Neural crest cell (in vitro differentiated cells): Measurements from ENCODE around the gene KHDRBS2. TPM values are rescaled to one million over a fixed set of nuclear protein-coding genes. Genes with fewer than 3 reads are reported as not detected.

Source experiments
- DNase-seq: peaks from one replicate; pipeline ENCODE4 v3.0.0; 2021; ENCODE audit warnings: low read depth, mixed read lengths, low spot score
- H3K27ac Mint-ChIP-seq: one replicate; pipeline ENCODE4 v1.8.0; 2021; ENCODE audit warnings: mild to moderate bottlenecking, mixed read lengths; ENCODE audit not compliant: unreplicated experiment
- H3K27me3 Mint-ChIP-seq: 2 replicates; pipeline ENCODE4 v1.8.0; 2021; ENCODE audit warnings: low read depth, mild to moderate bottlenecking, mixed read lengths
- H3K36me3 Mint-ChIP-seq: 2 replicates; pipeline ENCODE4 v1.8.0; 2021; ENCODE audit warnings: low read depth, mild to moderate bottlenecking, mixed read lengths
- H3K4me1 Mint-ChIP-seq: 2 replicates; pipeline ENCODE4 v1.8.0; 2021; ENCODE audit warnings: mixed read lengths
- H3K4me3 Mint-ChIP-seq: one replicate; pipeline ENCODE4 v1.8.0; 2021; ENCODE audit warnings: mild to moderate bottlenecking, mixed read lengths
- H3K9me3 Mint-ChIP-seq: 2 replicates; pipeline ENCODE4 v1.8.0; 2021; ENCODE audit warnings: mixed read lengths
- CTCF ChIP-seq: fragments of 200-600 bp; sonication (generic); conservative IDR thresholded peaks from 2 replicates; pipeline ENCODE4 v1.5.0; 2021; ENCODE audit warnings: antibody characterized with exemption, mild to moderate bottlenecking
- total RNA-seq: library from RNA; stranded (reverse); gene quantifications from 2 replicates; pipeline ENCODE4 v1.2.1, GENCODE V29; 2021

The KHDRBS2 gene
- total RNA-seq, 1 donor from 2014 or later: 7.0 TPM

- H3K4me1 Mint-ChIP-seq: peaks cover 5% of the 10 kb centered on the region
- no peak for DNase-seq
- no peaks in the 10 kb centered on the region for H3K36me3 Mint-ChIP-seq
- no peak for TF ChIP-seq CTCF
- no peaks in the 10 kb centered on the region for H3K9me3 Mint-ChIP-seq
- H3K27ac Mint-ChIP-seq: no peak overlapping the region
- no peaks in the 10 kb centered on the region for H3K27me3 Mint-ChIP-seq
- H3K4me3 Mint-ChIP-seq: no peak overlapping the region
Observed at GRCh38 chr6:62262283-62262682, 23.7 kb downstream of the KHDRBS2 start.

- H3K4me3 Mint-ChIP-seq: no peak overlapping the region
- no peaks in the 10 kb centered on the region for H3K9me3 Mint-ChIP-seq
- no peaks in the 10 kb centered on the region for H3K27me3 Mint-ChIP-seq
- TF ChIP-seq CTCF: no peak
- no peaks in the 10 kb centered on the region for H3K4me1 Mint-ChIP-seq
- no peaks in the 10 kb centered on the region for H3K36me3 Mint-ChIP-seq
- no peak overlapping the region for H3K27ac Mint-ChIP-seq
- DNase-seq: no peak
Observed at GRCh38 chr6:62246087-62246486, 39.9 kb downstream of the KHDRBS2 start.

GRCh38 chr6:62236784-62237183, 49.2 kb downstream of the KHDRBS2 start:
- Mint-ChIP-seq H3K27me3 (no peaks in the 10 kb centered on the region), H3K4me3 (no peak overlapping the region), H3K4me1 (no peaks in the 10 kb centered on the region), H3K9me3 (peaks cover 5% of the 10 kb centered on the region), H3K27ac (no peak overlapping the region), H3K36me3 (no peaks in the 10 kb centered on the region)
- no peak for DNase-seq
- no peak for TF ChIP-seq CTCF

GRCh38 chr6:62229231-62229630, 56.8 kb downstream of the KHDRBS2 start:
- no peaks in the 10 kb centered on the region for H3K4me1 Mint-ChIP-seq
- no peaks in the 10 kb centered on the region for H3K27me3 Mint-ChIP-seq
- H3K27ac Mint-ChIP-seq: no peak overlapping the region
- H3K9me3 Mint-ChIP-seq: peaks cover 18% of the 10 kb centered on the region
- H3K4me3 Mint-ChIP-seq: no peak overlapping the region
- peaks cover 22% of the 10 kb centered on the region for H3K36me3 Mint-ChIP-seq
- TF ChIP-seq CTCF: no peak
- DNase-seq: no peak

- Mint-ChIP-seq H3K27ac (no peak overlapping the region), H3K36me3 (peaks cover 2% of the 10 kb centered on the region), H3K9me3 (peaks cover 3% of the 10 kb centered on the region), H3K4me1 (no peaks in the 10 kb centered on the region), H3K4me3 (no peak overlapping the region), H3K27me3 (no peaks in the 10 kb centered on the region)
- TF ChIP-seq CTCF: no peak
- no peak for DNase-seq
Observed at GRCh38 chr6:62217866-62218265, 68.2 kb downstream of the KHDRBS2 start.

- DNase-seq: no peak
- TF ChIP-seq CTCF: no peak
- Mint-ChIP-seq H3K27me3 (no peaks in the 10 kb centered on the region), H3K4me1 (no peaks in the 10 kb centered on the region), H3K9me3 (peaks cover 2% of the 10 kb centered on the region), H3K27ac (no peak overlapping the region), H3K4me3 (no peak overlapping the region), H3K36me3 (peaks cover 2% of the 10 kb centered on the region)
Observed at GRCh38 chr6:62202078-62202477, 83.9 kb downstream of the KHDRBS2 start.
